Daoy (cell line): ENCODE data around the gene TMEM191C. TPM values are rescaled to one million over a fixed set of nuclear protein-coding genes. Genes with fewer than 3 reads are reported as not detected.
A peak's percentile ranks its signal among the peaks of the same experiment; 100 is the strongest.
"Not testable (repeated sequence)": the region's sequence is repeated elsewhere in the genome, so short reads cannot be mapped to it uniquely, and the experiment has no call there.

Source experiments
- DNase-seq: peaks from one replicate; pipeline ENCODE4 v3.0.0-alpha.2; 2015; ENCODE audit warnings: low read depth
- total RNA-seq: library from RNA; depleted of rRNA; stranded (reverse); fragments of >200 nt; shearing (Covaris generic); gene quantifications from 2 replicates; pipeline ENCODE4 v1.2.3, GENCODE V29; 2014

Gene TMEM191C
- total RNA-seq, 1 experiment from 2014 or later = 0.51 TPM

DNA sequence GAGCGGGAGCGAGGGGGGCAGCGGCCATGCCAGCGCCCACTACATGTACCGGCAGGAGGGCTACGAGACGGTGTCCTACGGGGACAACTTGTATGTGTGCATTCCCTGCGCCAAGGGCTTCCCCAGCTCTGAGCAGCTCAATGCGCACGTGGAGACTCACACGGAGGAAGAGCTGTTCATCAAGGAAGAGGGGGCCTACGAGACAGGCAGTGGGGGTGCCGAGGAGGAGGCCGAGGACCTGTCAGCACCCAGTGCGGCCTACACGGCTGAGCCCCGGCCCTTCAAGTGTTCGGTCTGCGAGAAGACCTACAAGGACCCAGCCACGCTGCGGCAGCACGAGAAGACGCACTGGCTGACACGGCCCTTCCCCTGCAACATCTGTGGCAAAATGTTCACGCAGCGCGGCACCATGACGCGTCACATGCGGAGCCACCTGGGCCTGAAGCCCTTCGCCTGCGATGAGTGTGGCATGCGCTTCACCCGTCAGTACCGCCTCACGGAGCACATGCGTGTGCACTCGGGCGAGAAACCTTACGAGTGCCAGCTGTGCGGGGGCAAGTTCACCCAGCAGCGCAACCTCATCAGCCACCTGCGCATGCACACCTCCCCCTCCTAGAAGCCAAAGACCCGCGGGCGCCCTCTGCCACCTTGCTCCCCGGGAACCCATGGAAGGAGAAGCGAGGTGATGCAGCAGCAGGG lies 20.9 kb upstream of the TMEM191C start:
- no peak for DNase-seq

- no peak for DNase-seq
Observed at GRCh38 chr22:21446827-21447690, 20.1 kb upstream of the TMEM191C start.

- DNase-seq = no peak
Observed at GRCh38 chr22:21447694-21448402, 19.3 kb upstream of the TMEM191C start.

DNA sequence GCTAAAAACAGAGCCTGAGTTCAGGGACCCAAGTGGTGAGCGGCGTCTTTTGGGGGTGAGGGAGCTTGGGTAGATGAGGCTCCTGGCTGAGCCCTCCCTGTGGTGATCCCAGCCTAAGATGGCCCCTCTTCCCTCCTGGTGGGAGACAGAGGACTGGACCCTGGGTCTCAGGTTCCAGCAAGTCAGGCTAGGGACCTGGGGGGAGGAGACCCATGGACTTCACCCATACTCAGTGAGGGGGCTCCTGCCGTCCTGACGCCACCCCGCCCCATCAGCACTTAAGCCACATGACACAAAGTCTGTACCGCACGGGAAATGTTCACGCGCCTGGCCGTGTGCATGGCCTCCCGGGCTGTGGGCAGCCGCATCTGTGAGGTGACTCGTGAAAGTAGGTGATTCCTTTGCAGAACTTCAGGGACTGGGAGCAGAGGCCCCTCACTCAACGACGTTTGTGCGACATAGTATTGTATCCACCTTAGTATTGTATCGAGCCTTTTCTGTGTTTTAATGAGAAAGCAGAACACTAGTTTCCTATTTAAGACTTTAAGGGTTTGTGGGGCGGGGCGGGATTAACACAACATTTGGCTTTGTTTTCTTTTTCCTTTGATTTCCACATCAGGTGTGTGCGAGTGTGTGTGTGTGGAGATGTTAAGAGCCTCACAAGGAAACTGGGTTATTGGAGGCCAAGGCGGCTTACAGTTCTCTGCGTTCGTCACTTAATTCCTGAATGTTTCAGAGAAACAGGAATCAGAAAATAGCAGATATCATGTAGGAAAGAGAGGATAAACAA lies 18.4 kb upstream of the TMEM191C start:
- DNase-seq = no peak

DNA sequence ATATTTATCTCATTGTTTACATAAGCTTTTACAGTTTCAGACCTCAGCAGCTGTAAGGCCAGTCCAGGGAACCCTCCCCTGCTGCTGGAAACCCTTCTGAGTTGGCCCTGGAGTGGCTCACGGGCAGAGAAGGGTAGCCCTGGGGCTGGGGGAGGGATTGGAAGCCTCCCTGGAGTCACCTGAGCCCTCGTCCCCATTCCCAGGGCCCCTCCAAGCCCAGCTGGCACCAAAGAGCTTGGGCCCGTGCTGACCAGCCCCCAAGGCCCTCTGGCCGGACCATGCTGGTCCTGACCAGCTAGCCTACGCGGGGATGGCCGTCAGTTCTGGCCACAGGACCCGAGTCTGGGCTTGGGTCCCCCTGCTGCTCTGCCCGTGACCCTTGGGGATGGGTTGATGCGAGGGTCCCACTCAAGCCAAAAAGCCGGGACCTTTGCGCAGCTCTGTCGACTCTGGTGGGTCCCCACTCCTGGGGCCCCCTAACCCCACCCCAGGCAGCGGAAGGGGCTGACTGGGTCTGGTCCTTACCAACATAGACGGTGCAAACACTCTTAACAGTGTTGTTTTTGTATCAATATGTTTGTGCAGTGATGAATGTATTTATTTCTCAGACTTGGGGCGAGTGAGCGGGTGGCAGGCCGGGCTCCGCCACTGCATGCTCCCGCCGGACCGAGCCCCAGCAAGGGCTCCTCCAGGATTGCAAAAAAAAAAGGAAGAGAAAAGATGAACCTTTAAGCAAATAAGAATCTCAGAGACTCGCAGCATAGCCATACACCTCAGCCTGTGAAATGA lies 17.5 kb upstream of the TMEM191C start:
- DNase-seq = no peak

- DNase-seq = no peak
Observed at GRCh38 chr22:21450320-21450831, 16.8 kb upstream of the TMEM191C start.

GRCh38 chr22:21450858-21451353 lies 16.3 kb upstream of the TMEM191C start:
- no peak for DNase-seq

DNA sequence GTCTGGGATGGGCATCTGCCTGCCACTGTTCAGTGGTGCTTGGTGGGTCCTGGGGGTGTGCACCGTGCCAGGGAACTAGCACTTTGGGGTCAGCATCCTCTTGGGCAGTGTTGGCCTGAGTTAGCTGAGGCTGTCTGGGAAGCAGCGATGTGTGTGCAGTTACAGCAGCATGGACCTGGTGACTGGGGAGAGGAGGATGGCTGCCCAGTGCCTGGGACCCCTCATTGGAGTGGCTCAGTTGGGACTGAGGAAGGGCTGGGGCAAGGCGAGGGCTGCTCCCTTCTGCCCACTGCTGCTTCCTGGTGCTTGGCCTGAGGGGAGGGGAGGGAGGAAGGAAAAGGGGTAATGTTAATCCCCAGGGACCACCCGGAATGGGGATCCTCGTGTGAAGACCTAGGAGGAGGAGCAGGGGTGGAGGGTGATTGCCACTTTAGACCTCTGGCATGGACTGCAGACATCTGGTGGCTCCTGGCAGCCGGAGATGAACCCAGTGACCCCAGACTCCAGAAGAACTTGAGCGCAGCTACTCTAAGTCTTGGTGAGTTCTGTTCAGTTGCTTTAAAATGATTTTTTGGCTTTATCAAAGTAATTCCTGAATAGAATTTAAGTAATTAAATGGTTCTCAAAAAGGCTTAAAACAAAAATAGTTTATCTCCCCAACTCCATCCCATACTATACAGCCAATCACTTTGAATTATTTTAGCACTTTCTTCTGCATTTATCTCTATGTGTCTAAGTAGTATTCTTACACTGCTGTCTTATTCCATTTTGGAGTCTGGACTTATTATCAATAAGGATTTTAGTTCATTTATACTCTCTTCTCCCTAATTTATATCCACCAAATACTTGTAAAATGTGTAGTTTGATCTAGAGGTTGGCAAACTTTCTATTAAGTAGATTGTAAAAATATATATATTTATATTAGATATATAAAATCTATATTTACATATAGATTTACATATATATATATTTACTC lies 15.4 kb upstream of the TMEM191C start:
- no peak for DNase-seq

GRCh38 chr22:21452666-21453065 lies 14.5 kb upstream of the TMEM191C start:
- DNase-seq = not testable (repeated sequence)

DNA sequence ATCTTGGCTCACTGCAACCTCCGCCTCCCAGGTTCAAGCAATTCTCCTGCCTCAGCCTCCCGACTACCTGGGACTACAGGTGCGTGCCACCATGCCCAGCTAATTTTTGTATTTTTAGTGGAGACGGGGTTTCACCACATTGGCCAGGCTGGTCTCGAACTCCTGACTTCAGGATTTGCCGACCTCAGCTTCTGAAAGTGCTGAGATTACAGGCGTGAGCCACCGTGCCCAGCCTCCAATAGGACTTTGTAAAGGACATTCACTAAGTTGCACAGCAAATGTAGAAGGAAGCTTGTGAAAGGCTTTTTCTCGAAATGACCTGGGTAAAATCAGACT lies 12.2 kb upstream of the TMEM191C start:
- not testable (repeated sequence) for DNase-seq

DNA sequence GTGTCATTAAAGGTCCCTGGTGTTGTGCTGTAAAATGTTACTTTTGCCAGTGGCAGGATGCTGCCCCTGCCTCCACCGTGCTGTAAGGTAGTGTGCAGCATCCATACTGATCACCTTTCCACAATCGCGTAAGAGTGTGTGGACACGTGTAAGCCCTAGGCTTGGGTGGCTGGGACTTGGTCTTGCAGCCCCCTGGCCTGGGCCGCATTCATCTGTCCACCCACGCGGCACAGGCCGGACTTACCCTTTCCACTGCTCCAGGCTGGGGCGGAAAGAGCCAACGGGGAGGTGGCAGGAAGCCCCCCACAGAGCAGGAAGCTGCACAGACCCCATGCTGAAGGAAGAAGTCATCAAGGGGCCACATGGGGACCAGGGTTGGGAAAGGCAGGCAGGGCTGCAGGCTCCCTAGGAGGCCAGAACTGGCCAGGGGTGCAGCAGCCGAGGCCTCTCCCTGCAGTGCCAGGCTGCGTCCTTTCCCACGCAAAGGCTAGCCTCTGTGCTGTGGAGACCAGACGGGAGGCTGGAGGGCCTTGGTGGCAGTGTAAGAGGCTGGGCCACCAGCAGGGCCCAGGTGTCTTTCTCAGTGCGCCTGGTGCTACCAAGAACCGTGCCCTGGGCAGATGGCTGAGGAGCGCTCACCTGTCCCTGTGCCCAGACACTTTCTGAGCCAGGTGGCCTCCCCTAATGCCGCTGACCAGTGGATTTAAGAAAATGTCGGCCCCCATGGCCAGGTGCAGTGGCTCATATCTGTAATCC lies 11.7 kb upstream of the TMEM191C start:
- no peak for DNase-seq

DNA sequence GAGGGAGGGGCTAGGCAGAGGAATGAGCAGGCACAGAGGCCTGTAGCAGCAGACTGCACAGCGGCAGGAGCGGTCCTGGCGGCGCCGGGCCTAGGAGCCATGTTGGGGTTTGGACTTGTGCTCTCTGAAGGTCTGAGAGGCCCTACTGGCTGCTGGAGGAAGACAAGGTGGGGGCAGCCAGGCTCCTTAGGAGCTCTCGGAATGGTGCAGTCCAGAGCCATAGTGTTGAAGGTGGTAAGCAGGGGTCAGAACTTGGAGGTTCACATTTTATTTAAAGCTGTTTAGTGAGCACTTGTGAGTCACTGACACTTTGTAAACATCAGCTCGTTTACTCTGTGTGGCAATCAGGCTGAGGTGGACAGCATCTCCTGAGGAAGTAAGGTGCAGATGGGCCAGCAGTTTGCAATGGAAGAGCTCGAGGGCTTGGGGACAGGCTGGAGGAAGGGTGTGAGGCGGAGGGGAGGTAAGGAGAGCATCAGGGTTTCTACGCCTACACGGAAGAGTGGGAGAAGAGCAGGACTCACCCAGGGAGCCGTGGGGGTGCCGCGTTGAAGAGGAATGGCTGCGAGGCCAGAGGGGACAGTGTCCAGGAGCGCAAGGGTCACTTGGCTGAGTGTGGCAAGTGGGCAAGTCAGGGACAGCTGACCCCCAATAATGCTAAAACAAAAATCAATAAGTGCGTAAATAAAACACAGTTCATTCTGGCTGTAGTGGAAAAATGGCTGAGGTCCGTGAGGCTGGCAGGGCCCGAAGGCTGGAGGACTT lies 10.0 kb upstream of the TMEM191C start:
- DNase-seq = no peak

- not testable (repeated sequence) for DNase-seq
Observed at GRCh38 chr22:21462672-21463071, 4.5 kb upstream of the TMEM191C start.

DNA sequence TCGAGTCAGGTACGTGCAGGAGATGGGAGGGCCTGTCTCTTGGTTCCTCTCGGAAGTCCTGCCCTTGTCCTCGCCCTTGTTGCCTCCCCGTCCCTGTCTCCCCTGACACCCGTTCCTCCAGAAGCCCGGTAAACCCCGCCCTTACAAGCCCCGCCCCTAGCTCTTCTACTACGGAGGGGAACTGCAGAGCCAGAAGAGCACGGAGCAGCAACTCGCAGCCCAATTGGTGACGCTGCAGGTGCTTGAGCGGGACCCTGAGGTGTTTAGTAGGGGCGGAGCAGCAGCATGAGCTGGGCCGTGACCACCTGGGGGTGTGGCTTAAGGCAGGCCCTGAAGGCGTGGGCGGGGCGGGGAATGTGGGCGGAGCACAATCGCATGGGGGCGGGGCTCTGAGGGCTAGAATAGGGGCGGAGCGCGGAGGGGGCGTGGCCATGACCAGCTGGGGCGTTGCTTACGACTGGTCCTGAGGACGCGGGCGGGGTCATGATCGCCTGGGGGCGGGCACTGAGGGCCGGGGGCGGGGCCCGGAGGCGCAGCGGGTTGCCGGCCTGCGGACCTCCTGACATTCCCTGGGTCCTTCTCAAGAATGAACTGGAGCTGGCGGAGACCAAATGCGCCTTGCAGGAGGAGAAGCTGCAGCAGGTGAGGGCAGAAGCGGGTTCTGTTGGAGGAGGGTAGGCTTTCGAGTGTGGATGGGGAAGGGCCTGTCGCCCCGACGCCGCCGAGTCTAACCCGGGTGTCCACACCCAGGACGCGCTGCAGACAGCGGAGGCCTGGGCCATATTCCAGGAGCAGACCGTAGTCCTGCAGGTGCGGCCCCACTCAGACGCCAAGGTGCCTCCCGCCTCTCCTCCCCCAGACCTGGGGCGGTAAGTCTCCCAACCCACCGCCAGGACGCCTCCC lies 1.3 kb downstream of the TMEM191C start:
- peak; percentile 83 for DNase-seq

DNA sequence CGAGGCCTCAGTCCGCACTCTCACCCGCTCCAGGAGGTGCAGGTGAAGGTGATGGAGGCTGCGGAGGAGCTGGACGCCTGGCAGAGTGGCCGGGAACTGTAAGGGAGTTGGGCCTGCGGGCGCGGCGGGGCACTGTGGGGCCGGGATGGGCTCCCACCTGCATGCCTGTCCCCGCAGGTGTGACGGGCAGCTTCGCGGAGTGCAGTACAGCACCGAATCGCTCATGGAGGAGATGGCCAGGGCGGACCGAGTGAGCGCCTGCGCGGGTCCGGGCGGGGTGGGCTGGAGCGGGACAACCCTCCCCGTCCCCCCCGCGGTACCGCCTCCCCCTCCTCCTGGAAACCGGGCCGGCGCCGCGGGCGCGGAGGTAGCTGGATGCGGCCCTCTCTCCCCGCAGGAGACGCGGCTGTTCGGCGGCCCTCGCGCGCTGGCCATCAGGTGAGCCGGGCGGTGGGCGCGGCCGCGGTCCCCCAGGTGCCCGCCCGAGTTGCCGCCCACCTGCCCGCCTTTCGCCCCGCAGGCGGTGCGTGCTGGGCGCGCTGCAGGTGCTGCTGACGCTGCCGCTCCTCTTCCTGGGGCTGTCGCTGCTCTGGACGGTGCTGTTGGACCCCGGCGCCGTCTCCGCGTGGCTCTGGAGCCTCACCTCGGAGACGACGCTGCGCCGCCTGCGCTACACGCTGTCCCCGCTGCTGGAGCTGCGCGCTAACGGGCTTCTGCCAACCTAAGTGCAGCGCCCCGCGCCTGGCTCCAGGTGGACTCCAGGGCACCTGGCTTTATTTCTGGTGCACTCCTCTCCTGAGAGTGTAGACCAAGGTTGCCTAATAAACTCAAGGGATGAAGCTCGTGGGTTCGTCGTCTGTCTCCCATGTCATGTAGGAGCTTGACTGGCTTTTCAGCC lies 2.2 kb downstream of the TMEM191C start:
- not testable (repeated sequence) for DNase-seq

- not testable (repeated sequence) for DNase-seq
Observed at GRCh38 chr22:21472984-21473383, 5.8 kb downstream of the TMEM191C start.
